ENCODE results near the gene TULP4. TPM values are rescaled to one million over a fixed set of nuclear protein-coding genes. Genes with fewer than 3 reads are reported as not detected.
"Not testable (repeated sequence)": the region's sequence is repeated elsewhere in the genome, so short reads cannot be mapped to it uniquely, and the experiment has no call there.

The TULP4 gene
- total and polyA plus RNA-seq, 2 donors (not counting 1 experiment from before 2014, with no cell fraction given) = 12.0 to 90.0 TPM

DNA sequence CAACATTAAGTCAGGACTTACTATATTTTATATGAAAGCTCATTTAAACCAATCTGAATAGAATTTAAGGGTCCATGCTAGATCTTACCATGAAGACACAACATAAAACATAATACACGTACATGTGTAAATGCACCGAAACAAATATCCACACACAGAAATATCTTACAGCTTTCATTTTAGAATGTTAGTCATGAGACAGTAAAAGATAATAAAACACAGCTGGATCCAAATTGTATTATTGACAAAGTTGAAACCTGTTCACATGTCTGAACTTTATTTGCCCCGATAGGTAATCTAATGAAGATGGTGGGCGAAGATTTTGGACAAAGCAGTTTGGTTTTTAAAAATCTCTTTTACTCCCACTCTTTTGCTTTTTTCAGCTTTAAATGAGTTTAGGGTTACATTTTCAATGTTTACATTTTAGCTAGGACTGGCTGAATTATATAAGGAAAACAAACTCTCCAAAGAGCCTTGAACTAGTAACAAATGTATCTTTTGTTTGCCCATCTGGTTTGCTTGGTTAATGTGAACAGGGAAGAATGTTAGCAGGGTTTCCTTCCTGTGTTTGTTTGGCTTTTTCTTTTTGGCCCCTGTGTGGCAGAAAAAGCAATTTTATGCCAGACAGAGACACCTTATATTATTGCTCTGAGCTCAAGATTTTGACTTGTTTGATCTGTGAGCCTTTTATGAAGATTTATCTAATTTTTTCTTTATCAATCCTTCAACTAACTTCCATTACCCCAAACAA is 242.5 kb downstream of the TULP4 start:
- Histone ChIP-seq H3K79me2 (ENCODE audit: control insufficient read depth, insufficient read depth, low read length) (no peaks in the 10 kb centered on the region), H3K9me3 (ENCODE audit: control extremely low read depth in 1 of 3, control insufficient read depth in 2 of 3, insufficient read depth in 1 of 3, low read length in 2 of 3) (no peaks in the 10 kb centered on the region), H2AFZ (ENCODE audit: insufficient read depth, low read depth, low read length, poor library complexity, severe bottlenecking) (no peak overlapping the region), H3K4me2 (replicated peaks; ENCODE audit: low read depth, low read length, poor library complexity, severe bottlenecking) (no peak overlapping the region), H3K36me3 (replicated peaks in 1 of 2; ENCODE audit: control extremely low read depth in 1 of 2, control insufficient read depth in 1 of 2, extremely low read depth in 1 of 2, insufficient read depth in 2 of 2, low read length in 1 of 2) (no peaks in the 10 kb centered on the region), H3K4me3 (ENCODE audit: control extremely low read depth in 1 of 5, extremely low read depth in 1 of 5, insufficient read depth in 1 of 5, low read depth in 2 of 5, low read length in 4 of 5) (no peak overlapping the region), H3K9ac (ENCODE audit: low read length) (no peak overlapping the region), H3K27me3 (replicated peaks in 1 of 4; ENCODE audit: control extremely low read depth in 1 of 4, control insufficient read depth in 3 of 4, insufficient read depth in 4 of 4, low read length in 3 of 4) (no peaks in the 10 kb centered on the region), H3K4me1 (ENCODE audit: control insufficient read depth in 2 of 2, insufficient read depth in 2 of 2, low read length in 2 of 2) (peaks cover 5 to 6% of the 10 kb centered on the region in 2 donors), H4K20me1 (ENCODE audit: control insufficient read depth, insufficient read depth, low read length, poor library complexity, severe bottlenecking) (no peaks in the 10 kb centered on the region), H3K27ac (ENCODE audit: low read length in 2 of 2) (no peak overlapping the region)
- H3K9me3 Mint-ChIP-seq (ENCODE audit: insufficient read depth) = no peaks in the 10 kb centered on the region
- TF ChIP-seq EZH2 (IDR thresholded peaks at IDR 0.05; ENCODE audit: borderline replicate concordance, insufficient read depth, low read depth, low read length, poor library complexity, severe bottlenecking) = no peak
- TF ChIP-seq, protein P1, sequence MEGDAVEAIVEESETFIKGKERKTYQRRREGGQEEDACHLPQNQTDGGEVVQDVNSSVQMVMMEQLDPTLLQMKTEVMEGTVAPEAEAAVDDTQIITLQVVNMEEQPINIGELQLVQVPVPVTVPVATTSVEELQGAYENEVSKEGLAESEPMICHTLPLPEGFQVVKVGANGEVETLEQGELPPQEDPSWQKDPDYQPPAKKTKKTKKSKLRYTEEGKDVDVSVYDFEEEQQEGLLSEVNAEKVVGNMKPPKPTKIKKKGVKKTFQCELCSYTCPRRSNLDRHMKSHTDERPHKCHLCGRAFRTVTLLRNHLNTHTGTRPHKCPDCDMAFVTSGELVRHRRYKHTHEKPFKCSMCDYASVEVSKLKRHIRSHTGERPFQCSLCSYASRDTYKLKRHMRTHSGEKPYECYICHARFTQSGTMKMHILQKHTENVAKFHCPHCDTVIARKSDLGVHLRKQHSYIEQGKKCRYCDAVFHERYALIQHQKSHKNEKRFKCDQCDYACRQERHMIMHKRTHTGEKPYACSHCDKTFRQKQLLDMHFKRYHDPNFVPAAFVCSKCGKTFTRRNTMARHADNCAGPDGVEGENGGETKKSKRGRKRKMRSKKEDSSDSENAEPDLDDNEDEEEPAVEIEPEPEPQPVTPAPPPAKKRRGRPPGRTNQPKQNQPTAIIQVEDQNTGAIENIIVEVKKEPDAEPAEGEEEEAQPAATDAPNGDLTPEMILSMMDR (IDR thresholded peaks at IDR 0.05) = no peak
- DNase-seq = no peak
- H3K27ac Mint-ChIP-seq = no peak overlapping the region
- no peak overlapping the region for H3K4me3 Mint-ChIP-seq
- WGBS (ENCODE audit: insufficient coverage) = no CpG with 5 or more reads among the region's 4 CpGs
- intact Hi-C loops (cut with micrococcal nuclease) = loop anchor here (5.0 to 10.0 kb wide), 2 partner anchors 80 to 387 kb away; partner anchors contain the start of genes GTF2H5 and SERAC1
- no peak for ATAC-seq (ENCODE audit: low read depth)
- ChIA-PET CTCF (no interaction called here), POLR2A (no interaction called here)
- H3K27me3 Mint-ChIP-seq = peaks cover 2% of the 10 kb centered on the region
- peaks cover 5% of the 10 kb centered on the region for H3K4me1 Mint-ChIP-seq

DNA sequence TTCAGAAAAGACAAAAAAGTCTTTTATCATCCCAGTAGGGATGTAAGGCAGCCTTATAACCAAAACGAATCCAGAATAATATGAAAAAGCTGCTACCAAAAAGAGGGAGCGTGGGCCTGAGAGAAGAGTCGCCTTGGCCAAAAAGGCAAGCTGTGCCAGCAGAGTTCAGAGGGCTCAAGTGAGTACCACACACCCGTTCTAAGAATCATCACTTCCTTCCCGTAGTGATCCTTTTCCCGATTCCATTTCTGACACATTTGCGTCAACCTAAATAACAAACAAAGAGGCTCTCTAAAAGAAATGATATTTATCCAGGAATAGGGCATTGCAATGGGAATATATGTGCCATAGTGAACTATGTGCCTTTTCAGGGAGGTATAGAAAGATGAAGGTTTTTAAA is 243.8 kb downstream of the TULP4 start:
- 100% methylated on average over 4 of the region's 7 CpGs for WGBS (ENCODE audit: insufficient coverage)
- ChIA-PET CTCF (no interaction called here), POLR2A (no interaction called here)
- no peak for DNase-seq
- Histone ChIP-seq H2AFZ (ENCODE audit: insufficient read depth, low read depth, low read length, poor library complexity, severe bottlenecking) (no peak overlapping the region), H3K36me3 (replicated peaks in 1 of 2; ENCODE audit: control extremely low read depth in 1 of 2, control insufficient read depth in 1 of 2, extremely low read depth in 1 of 2, insufficient read depth in 2 of 2, low read length in 1 of 2) (no peaks in the 10 kb centered on the region), H4K20me1 (ENCODE audit: control insufficient read depth, insufficient read depth, low read length, poor library complexity, severe bottlenecking) (peaks cover under 1% of the 10 kb centered on the region), H3K27ac (ENCODE audit: low read length in 2 of 2) (no peak overlapping the region), H3K4me1 (ENCODE audit: control insufficient read depth in 2 of 2, insufficient read depth in 2 of 2, low read length in 2 of 2) (peaks cover 11% of the 10 kb centered on the region in 2 donors), H3K9ac (ENCODE audit: low read length) (no peak overlapping the region), H3K4me2 (replicated peaks; ENCODE audit: low read depth, low read length, poor library complexity, severe bottlenecking) (no peak overlapping the region), H3K4me3 (ENCODE audit: control extremely low read depth in 1 of 5, extremely low read depth in 1 of 5, insufficient read depth in 1 of 5, low read depth in 2 of 5, low read length in 4 of 5) (no peak overlapping the region), H3K27me3 (replicated peaks in 1 of 4; ENCODE audit: control extremely low read depth in 1 of 4, control insufficient read depth in 3 of 4, insufficient read depth in 4 of 4, low read length in 3 of 4) (no peaks in the 10 kb centered on the region), H3K79me2 (ENCODE audit: control insufficient read depth, insufficient read depth, low read length) (peaks cover 10% of the 10 kb centered on the region), H3K9me3 (ENCODE audit: control extremely low read depth in 1 of 3, control insufficient read depth in 2 of 3, insufficient read depth in 1 of 3, low read length in 2 of 3) (no peaks in the 10 kb centered on the region)
- ATAC-seq (ENCODE audit: low read depth) = no peak
- TF ChIP-seq EZH2 (IDR thresholded peaks at IDR 0.05; ENCODE audit: borderline replicate concordance, insufficient read depth, low read depth, low read length, poor library complexity, severe bottlenecking) = no peak
- TF ChIP-seq, protein P1 (IDR thresholded peaks at IDR 0.05) = no peak
- Mint-ChIP-seq H3K9me3 (ENCODE audit: insufficient read depth) (no peaks in the 10 kb centered on the region), H3K4me3 (no peak overlapping the region), H3K4me1 (peaks cover 11% of the 10 kb centered on the region), H3K27me3 (no peaks in the 10 kb centered on the region), H3K27ac (no peak overlapping the region)
- intact Hi-C loops (cut with micrococcal nuclease) = loop anchor here (5.0 to 10.0 kb wide), 2 partner anchors 81 to 389 kb away; partner anchors contain the start of genes GTF2H5 and SERAC1

DNA sequence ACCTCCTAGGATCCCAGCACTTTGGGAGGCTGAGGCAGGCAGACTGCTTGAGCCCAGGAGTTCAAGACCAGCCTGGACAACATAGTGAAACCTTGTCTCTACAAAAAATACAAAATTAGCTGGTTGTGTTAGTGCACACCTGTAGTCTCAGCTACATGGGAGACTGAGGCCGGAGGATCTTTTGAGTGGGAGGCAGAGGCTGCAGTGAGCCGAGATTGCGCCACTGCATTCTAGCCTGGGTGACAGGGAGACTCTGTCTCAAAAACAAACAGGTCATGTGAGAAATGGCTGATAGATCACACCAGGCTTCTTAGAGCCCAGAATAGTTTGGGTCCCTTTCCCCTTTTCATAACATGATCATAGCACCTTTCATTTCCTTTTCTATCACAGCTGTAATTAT is 244.8 kb downstream of the TULP4 start:
- H3K9me3 Mint-ChIP-seq (ENCODE audit: insufficient read depth); H3K27me3 Mint-ChIP-seq; H3K4me3 Mint-ChIP-seq; H3K36me3 ChIP-seq (replicated peaks in 1 of 2; ENCODE audit: control extremely low read depth in 1 of 2, control insufficient read depth in 1 of 2, extremely low read depth in 1 of 2, insufficient read depth in 2 of 2, low read length in 1 of 2); H3K27ac Mint-ChIP-seq; ATAC-seq (ENCODE audit: low read depth); H3K9me3 ChIP-seq (ENCODE audit: control extremely low read depth in 1 of 3, control insufficient read depth in 2 of 3, insufficient read depth in 1 of 3, low read length in 2 of 3); DNase-seq; H3K27me3 ChIP-seq (replicated peaks in 1 of 4; ENCODE audit: control extremely low read depth in 1 of 4, control insufficient read depth in 3 of 4, insufficient read depth in 4 of 4, low read length in 3 of 4); H2AFZ ChIP-seq (ENCODE audit: insufficient read depth, low read depth, low read length, poor library complexity, severe bottlenecking); POLR2A ChIA-PET; H3K4me2 ChIP-seq (replicated peaks; ENCODE audit: low read depth, low read length, poor library complexity, severe bottlenecking); H3K4me3 ChIP-seq (ENCODE audit: control extremely low read depth in 1 of 5, extremely low read depth in 1 of 5, insufficient read depth in 1 of 5, low read depth in 2 of 5, low read length in 4 of 5); H3K27ac ChIP-seq (ENCODE audit: low read length in 2 of 2); H3K9ac ChIP-seq (ENCODE audit: low read length): not testable (repeated sequence)
- 91% methylated on average over 3 of the region's 3 CpGs for WGBS (ENCODE audit: insufficient coverage)
- intact Hi-C loops (cut with micrococcal nuclease) = loop anchor here (5.0 to 10.0 kb wide), 2 partner anchors 82 to 390 kb away; partner anchors contain the start of genes GTF2H5 and SERAC1
- CTCF ChIA-PET = interaction anchor here (0.9 kb wide), 1 partner anchor 320 kb away, joined by 3 read pairs; no protein-coding TSS in a partner anchor
- Histone ChIP-seq H4K20me1 (ENCODE audit: control insufficient read depth, insufficient read depth, low read length, poor library complexity, severe bottlenecking) (peaks cover 10% of the 10 kb centered on the region), H3K79me2 (ENCODE audit: control insufficient read depth, insufficient read depth, low read length) (peaks cover 20% of the 10 kb centered on the region), H3K4me1 (ENCODE audit: control insufficient read depth in 2 of 2, insufficient read depth in 2 of 2, low read length in 2 of 2) (peaks cover 15 to 20% of the 10 kb centered on the region in 2 donors)
- H3K4me1 Mint-ChIP-seq = peaks cover 21% of the 10 kb centered on the region
